LNCAP (cell line): ENCODE data around the gene TMEM39A.

ENCODE experiments used
- CTCF ChIP-seq: fragments of 450-650 bp; IDR thresholded peaks from 2 replicates; pipeline ENCODE4 v1.5.1; 2017; ENCODE audit warnings: mild to moderate bottlenecking

Gene TMEM39A

GRCh38 chr3:119463171-119464169 is at the start of gene TMEM39A:
TMEM39A (minus strand) TSS chr3:119463615; CDS start chr3:119462074, 1,541 bp downstream.
- TF ChIP-seq CTCF = no peak

- TF ChIP-seq CTCF = no peak
These were observed 47.3 kb upstream of the TMEM39A start for GRCh38 chr3:119510690-119511089.

GRCh38 chr3:119508172-119508845 is 44.9 kb upstream of the TMEM39A start:
- TF ChIP-seq CTCF = no peak

GRCh38 chr3:119507404-119507803 is 44.0 kb upstream of the TMEM39A start:
- TF ChIP-seq CTCF = no peak

- TF ChIP-seq CTCF = no peak
These were observed 43.2 kb upstream of the TMEM39A start for GRCh38 chr3:119506631-119507030.

- TF ChIP-seq CTCF = no peak
These were observed 37.5 kb upstream of the TMEM39A start for GRCh38 chr3:119500901-119501300.

GRCh38 chr3:119500265-119500664 is 36.9 kb upstream of the TMEM39A start:
- TF ChIP-seq CTCF = no peak
